ENCODE results near the gene CD226. TPM values are rescaled to one million over a fixed set of nuclear protein-coding genes. Genes with fewer than 3 reads are reported as not detected.

Gene CD226
- total RNA-seq, 1 donor from 2014 or later = 0.92 TPM

GRCh38 chr18:69844656-69845055 lies 103.0 kb downstream of the CD226 start:
- H3K4me1 Mint-ChIP-seq (ENCODE audit: unreplicated experiment) = peaks cover 6% of the 10 kb centered on the region
- H3K36me3 Mint-ChIP-seq = no peaks in the 10 kb centered on the region
- no peak for TF ChIP-seq CTCF (conservative IDR thresholded peaks at IDR 0.05)

GRCh38 chr18:69843015-69843414 lies 104.7 kb downstream of the CD226 start:
- peaks cover 6% of the 10 kb centered on the region for H3K4me1 Mint-ChIP-seq (ENCODE audit: unreplicated experiment)
- no peaks in the 10 kb centered on the region for H3K9me3 Mint-ChIP-seq
- no peak for DNase-seq (ENCODE audit: extremely low spot score, unreplicated experiment)
- no peak overlapping the region for H3K27ac Mint-ChIP-seq
- TF ChIP-seq CTCF (conservative IDR thresholded peaks at IDR 0.05) = no peak
- H3K36me3 Mint-ChIP-seq = no peaks in the 10 kb centered on the region
- no peaks in the 10 kb centered on the region for H3K27me3 Mint-ChIP-seq
- no peak overlapping the region for H3K4me3 Mint-ChIP-seq

More at GRCh38 chr18:69844656-69845055, 103.0 kb downstream of the CD226 start:
- no peaks in the 10 kb centered on the region for H3K9me3 Mint-ChIP-seq
- no peak overlapping the region for H3K27ac Mint-ChIP-seq
- no peak overlapping the region for H3K4me3 Mint-ChIP-seq
- H3K27me3 Mint-ChIP-seq = no peaks in the 10 kb centered on the region
- no peak for DNase-seq (ENCODE audit: extremely low spot score, unreplicated experiment)

GRCh38 chr18:69841117-69841516 lies 106.6 kb downstream of the CD226 start:
- Mint-ChIP-seq H3K27me3 (no peaks in the 10 kb centered on the region), H3K9me3 (no peaks in the 10 kb centered on the region), H3K4me1 (ENCODE audit: unreplicated experiment) (no peaks in the 10 kb centered on the region), H3K36me3 (no peaks in the 10 kb centered on the region), H3K4me3 (no peak overlapping the region), H3K27ac (no peak overlapping the region)
- DNase-seq (ENCODE audit: extremely low spot score, unreplicated experiment) = no peak
- no peak for TF ChIP-seq CTCF (conservative IDR thresholded peaks at IDR 0.05)

GRCh38 chr18:69840445-69840844 lies 107.2 kb downstream of the CD226 start:
- Mint-ChIP-seq H3K9me3 (no peaks in the 10 kb centered on the region), H3K4me1 (ENCODE audit: unreplicated experiment) (no peaks in the 10 kb centered on the region), H3K27me3 (no peaks in the 10 kb centered on the region), H3K27ac (no peak overlapping the region), H3K4me3 (no peak overlapping the region), H3K36me3 (no peaks in the 10 kb centered on the region)
- TF ChIP-seq CTCF (conservative IDR thresholded peaks at IDR 0.05) = no peak
- DNase-seq (ENCODE audit: extremely low spot score, unreplicated experiment) = no peak

GRCh38 chr18:69840001-69840400 lies 107.7 kb downstream of the CD226 start:
- no peak overlapping the region for H3K27ac Mint-ChIP-seq
- H3K9me3 Mint-ChIP-seq = no peaks in the 10 kb centered on the region

More at GRCh38 chr18:69840001-69840400, 107.7 kb downstream of the CD226 start:
- no peaks in the 10 kb centered on the region for H3K27me3 Mint-ChIP-seq
- H3K36me3 Mint-ChIP-seq = no peaks in the 10 kb centered on the region
- no peak for DNase-seq (ENCODE audit: extremely low spot score, unreplicated experiment)
- no peak for TF ChIP-seq CTCF (conservative IDR thresholded peaks at IDR 0.05)
- H3K4me3 Mint-ChIP-seq = no peak overlapping the region
- no peaks in the 10 kb centered on the region for H3K4me1 Mint-ChIP-seq (ENCODE audit: unreplicated experiment)
